HEK293 (cell line): ENCODE data around the gene C14orf119.
A peak's percentile ranks its signal among the peaks of the same experiment; 100 is the strongest.

Experiments used
- BCL6B ChIP-seq: fragments of 450-650 bp; formaldehyde crosslinking; IDR thresholded peaks from 2 replicates; pipeline ENCODE4 v1.5.1; 2017; ENCODE audit warnings: missing biosample characterization, missing genetic modification characterization
- IKZF3 ChIP-seq: fragments of 450-650 bp; IDR thresholded peaks from 2 replicates; pipeline ENCODE4 v1.5.0; 2018; ENCODE audit warnings: missing biosample characterization, mild to moderate bottlenecking, missing genetic modification characterization, moderate library complexity
- KLF10 ChIP-seq: fragments of 450-650 bp; IDR thresholded peaks from 2 replicates; pipeline ENCODE4 v1.5.1; 2018; ENCODE audit warnings: missing biosample characterization, mild to moderate bottlenecking, missing genetic modification characterization
- KLF16 ChIP-seq: fragments of 450-650 bp; formaldehyde crosslinking; IDR thresholded peaks from 2 replicates; pipeline ENCODE4 v1.5.1; 2017; ENCODE audit warnings: missing biosample characterization, missing genetic modification characterization
- SP3 ChIP-seq: fragments of 450-650 bp; formaldehyde crosslinking; IDR thresholded peaks from 2 replicates; pipeline ENCODE4 v1.5.1; 2016; ENCODE audit warnings: missing biosample characterization, missing genetic modification characterization
- WT1 ChIP-seq: fragments of 450-650 bp; formaldehyde crosslinking; IDR thresholded peaks from 2 replicates; pipeline ENCODE4 v1.5.1; 2016; ENCODE audit warnings: missing biosample characterization, missing genetic modification characterization
- YY1 ChIP-seq: fragments of 450-650 bp; formaldehyde crosslinking; IDR thresholded peaks from 2 replicates; pipeline ENCODE4 v1.5.1; 2018; ENCODE audit warnings: missing biosample characterization, missing genetic modification characterization
- ZBTB10 ChIP-seq: fragments of 450-650 bp; formaldehyde crosslinking; IDR thresholded peaks from 2 replicates; pipeline ENCODE4 v1.5.1; 2016; ENCODE audit warnings: missing biosample characterization, missing genetic modification characterization
- ZBTB6 ChIP-seq: fragments of 450-650 bp; formaldehyde crosslinking; IDR thresholded peaks from 2 replicates; pipeline ENCODE4 v1.5.1; 2017; ENCODE audit warnings: missing biosample characterization, missing genetic modification characterization
- ZBTB7A ChIP-seq: fragments of 450-650 bp; formaldehyde crosslinking; IDR thresholded peaks from 2 replicates; pipeline ENCODE4 v1.5.1; 2016; ENCODE audit warnings: low read depth, missing biosample characterization, missing genetic modification characterization
- ZFP41 ChIP-seq: fragments of 450-650 bp; formaldehyde crosslinking; IDR thresholded peaks from 2 replicates; pipeline ENCODE4 v1.5.1; 2016; ENCODE audit warnings: missing biosample characterization, missing genetic modification characterization, borderline replicate concordance
- ZNF138 ChIP-seq: fragments of 450-650 bp; formaldehyde crosslinking; IDR thresholded peaks from 2 replicates; pipeline ENCODE4 v1.5.1; 2016; ENCODE audit warnings: missing biosample characterization, missing genetic modification characterization, borderline replicate concordance
- ZNF148 ChIP-seq: fragments of 450-650 bp; formaldehyde crosslinking; IDR thresholded peaks from 2 replicates; pipeline ENCODE4 v1.5.0; 2017; ENCODE audit warnings: missing biosample characterization, missing genetic modification characterization, borderline replicate concordance
- ZNF18 ChIP-seq: fragments of 450-650 bp; formaldehyde crosslinking; IDR thresholded peaks from 2 replicates; pipeline ENCODE4 v1.5.1; 2016; ENCODE audit warnings: missing biosample characterization, missing genetic modification characterization
- ZNF19 ChIP-seq: fragments of 450-650 bp; formaldehyde crosslinking; IDR thresholded peaks from 2 replicates; pipeline ENCODE4; 2016; ENCODE audit warnings: missing biosample characterization, missing genetic modification characterization, low read depth
- ZNF350 ChIP-seq: fragments of 450-650 bp; formaldehyde crosslinking; IDR thresholded peaks from 2 replicates; pipeline ENCODE4 v1.5.0; 2017; ENCODE audit warnings: missing biosample characterization, mild to moderate bottlenecking, missing genetic modification characterization
- ZNF362 ChIP-seq: fragments of 450-650 bp; formaldehyde crosslinking; IDR thresholded peaks from 2 replicates; pipeline ENCODE4 v1.5.1; 2016; ENCODE audit warnings: missing biosample characterization, missing genetic modification characterization
- ZNF48 ChIP-seq: fragments of 450-650 bp; formaldehyde crosslinking; IDR thresholded peaks from 2 replicates; pipeline ENCODE4 v1.5.1; 2016; ENCODE audit warnings: missing biosample characterization, missing genetic modification characterization
- ZNF629 ChIP-seq: fragments of 450-650 bp; formaldehyde crosslinking; IDR thresholded peaks from 2 replicates; pipeline ENCODE4 v1.5.1; 2017; ENCODE audit warnings: missing biosample characterization, missing genetic modification characterization
- ZNF704 ChIP-seq: fragments of 450-650 bp; formaldehyde crosslinking; IDR thresholded peaks from 2 replicates; pipeline ENCODE4 v1.5.1; 2016; ENCODE audit warnings: missing biosample characterization, missing genetic modification characterization
- ZNF785 ChIP-seq: fragments of 450-650 bp; formaldehyde crosslinking; IDR thresholded peaks from 2 replicates; pipeline ENCODE4 v1.5.1; 2016; ENCODE audit warnings: missing biosample characterization, missing genetic modification characterization
- ZNF791 ChIP-seq: fragments of 450-650 bp; formaldehyde crosslinking; IDR thresholded peaks from 2 replicates; pipeline ENCODE4 v1.5.1; 2016; ENCODE audit warnings: missing biosample characterization, missing genetic modification characterization
- ZNF837 ChIP-seq: fragments of 450-650 bp; formaldehyde crosslinking; IDR thresholded peaks from 2 replicates; pipeline ENCODE4 v1.5.1; 2016; ENCODE audit warnings: missing biosample characterization, missing genetic modification characterization

C14orf119 gene

GRCh38 chr14:23057757-23058653, 37.3 kb upstream of the C14orf119 start (continued):
- no peak for TF ChIP-seq ZNF148 (tag by site-specific recombination)
- TF ChIP-seq KLF10 (tag by site-specific recombination): peak; percentile 56
- no peak for TF ChIP-seq YY1
- no peak for TF ChIP-seq ZNF350
- TF ChIP-seq ZBTB6 (tag by site-specific recombination): no peak
- TF ChIP-seq ZNF791 (tag by site-specific recombination): no peak
- TF ChIP-seq ZNF362 (tag by site-specific recombination): no peak
- no peak for TF ChIP-seq ZNF704 (tag by site-specific recombination)
- peak; percentile 64 for TF ChIP-seq SP3
- TF ChIP-seq ZNF629 (tag by site-specific recombination): peak; percentile 78
- TF ChIP-seq ZNF19 (tag by site-specific recombination): no peak
- peak; percentile 65 for TF ChIP-seq ZBTB10 (tag by site-specific recombination)
- peak; percentile 96 for TF ChIP-seq IKZF3
- TF ChIP-seq ZNF138 (tag by site-specific recombination): no peak
- TF ChIP-seq ZFP41: no peak
- no peak for TF ChIP-seq ZNF18 (tag by site-specific recombination)
- peak; percentile 83; the same call in 1 of the 2 replicates for TF ChIP-seq ZBTB7A (tag by site-specific recombination)
- peak; percentile 69; the same call in 1 of the 2 replicates for TF ChIP-seq KLF16
- TF ChIP-seq ZNF837 (tag by site-specific recombination): no peak
- TF ChIP-seq BCL6B: no peak
- no peak for TF ChIP-seq ZNF785 (tag by site-specific recombination)
- TF ChIP-seq WT1 (tag by site-specific recombination): 0 out of 2 replicates have a peak, but pooled peaks have one; percentile 14
- TF ChIP-seq ZNF48 (tag by site-specific recombination): no peak
